CD4-positive, alpha-beta T cell treated with Interleukin-17A for 1 hour (primary cell): ENCODE measurements around the gene S100P.
"Not testable (repeated sequence)": the region's sequence is repeated elsewhere in the genome, so short reads cannot be mapped to it uniquely, and the experiment has no call there.

Experiments used
- DNase-seq: peaks from one replicate; pipeline ENCODE4 v3.0.0-alpha.2; 2020

Gene S100P

GRCh38 chr4:6699903-6700302, 6.2 kb downstream of the S100P start:
- DNase-seq = no peak

GRCh38 chr4:6701371-6701770, 7.7 kb downstream of the S100P start:
- peak; percentile 57 for DNase-seq

GRCh38 chr4:6702761-6703160, 9.1 kb downstream of the S100P start:
- DNase-seq = no peak

- no peak for DNase-seq
These were observed 10.1 kb downstream of the S100P start for GRCh38 chr4:6703786-6704185.

GRCh38 chr4:6705646-6706045, 12.0 kb downstream of the S100P start:
- DNase-seq = no peak

- no peak for DNase-seq
These were observed 12.5 kb downstream of the S100P start for GRCh38 chr4:6706173-6706572.

GRCh38 chr4:6709230-6710114, 15.8 kb downstream of the S100P start, which contains the start of gene MRFAP1L1:
MRFAP1L1 (minus strand) TSS chr4:6709865; CDS start chr4:6709629, 236 bp downstream.
- DNase-seq = peak; percentile 97

GRCh38 chr4:6710282-6710681, 16.6 kb downstream of the S100P start:
- DNase-seq = no peak

- no peak for DNase-seq
These were observed 17.3 kb downstream of the S100P start for GRCh38 chr4:6710996-6711395.

GRCh38 chr4:6714954-6715353, 21.3 kb downstream of the S100P start:
- no peak for DNase-seq

- no peak for DNase-seq
These were observed 22.0 kb downstream of the S100P start for GRCh38 chr4:6715704-6716017.

GRCh38 chr4:6716018-6716911, 22.6 kb downstream of the S100P start, which contains the start of gene BLOC1S4:
BLOC1S4 (plus strand) TSS chr4:6716174; CDS start chr4:6716210, 36 bp downstream.
- peak; percentile 93 for DNase-seq

GRCh38 chr4:6716958-6717655, 23.4 kb downstream of the S100P start:
- DNase-seq = no peak

- no peak for DNase-seq
These were observed 25.4 kb downstream of the S100P start for GRCh38 chr4:6718932-6719610.

GRCh38 chr4:6719611-6720179, 26.0 kb downstream of the S100P start:
- DNase-seq = no peak

GRCh38 chr4:6720202-6720699, 26.6 kb downstream of the S100P start:
- peak; percentile 79 for DNase-seq

GRCh38 chr4:6721121-6721520, 27.4 kb downstream of the S100P start:
- DNase-seq = no peak

GRCh38 chr4:6722891-6723290, 29.2 kb downstream of the S100P start:
- no peak for DNase-seq

- no peak for DNase-seq
These were observed 30.2 kb downstream of the S100P start for GRCh38 chr4:6723851-6724250.

GRCh38 chr4:6724421-6725111, 30.9 kb downstream of the S100P start:
- no peak for DNase-seq

GRCh38 chr4:6725427-6725961, 31.8 kb downstream of the S100P start:
- DNase-seq = not testable (repeated sequence)
